ENCODE measurements around the gene SLC16A4. TPM values are rescaled to one million over a fixed set of nuclear protein-coding genes. Genes with fewer than 3 reads are reported as not detected.

The SLC16A4 gene
- total and polyA plus RNA-seq, 2 of the 8 experiments (the other 6 are each of a cell fraction or from before 2014, with no cell fraction given) = 0.30 to 0.43 TPM

DNA sequence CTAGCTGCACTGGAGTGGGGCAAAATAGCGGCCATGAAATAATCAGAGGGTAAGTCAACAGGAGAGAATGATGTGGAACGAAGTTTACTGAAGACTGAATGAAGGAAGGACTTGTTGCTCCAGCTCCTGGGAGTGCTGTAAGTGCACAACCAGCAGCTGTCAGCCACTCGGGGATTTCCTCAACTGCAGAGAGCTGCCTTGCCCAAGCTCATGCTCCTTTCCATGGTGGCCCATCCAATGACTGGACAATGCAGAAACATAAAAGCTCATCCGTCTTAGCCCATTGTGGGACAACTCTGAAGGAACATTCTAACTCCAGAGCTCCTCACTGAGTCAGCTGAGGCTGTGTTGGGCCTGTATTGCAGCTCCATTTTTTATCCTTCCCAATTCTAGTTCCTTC lies 72.8 kb downstream of the SLC16A4 start:
- H3K9me3 ChIP-seq (ENCODE audit: insufficient read depth in 2 of 2, low read depth in 1 of 2, low read length in 1 of 2) = no peaks in the 10 kb centered on the region
- no peak overlapping the region for H2AFZ ChIP-seq (ENCODE audit: low read length)
- H3K23me2 ChIP-seq (ENCODE audit: low read depth, low read length) = no peaks in the 10 kb centered on the region
- TF ChIP-seq ASH2L (IDR thresholded peaks at IDR 0.05; ENCODE audit: low read length) (no peak), SUZ12 (IDR thresholded peaks at IDR 0.05; ENCODE audit: low read length) (no peak), EZH2 (IDR thresholded peaks at IDR 0.05; ENCODE audit: low read depth, low read length, severe bottlenecking) (no peak)
- H4K5ac ChIP-seq (ENCODE audit: insufficient read length, low read depth, low read length) = no peak overlapping the region
- POLR2A ChIA-PET (ENCODE audit: partially characterized antibody) = interaction anchor here (0.8 to 1.6 kb wide), 2 partner anchors 19 to 21 kb away, joined by 4 to 14 read pairs; partner anchors contain the start of gene RBM15
- H3K4ac ChIP-seq (replicated peaks; ENCODE audit: insufficient read length, low read depth, low read length) = no peak overlapping the region
- no peak overlapping the region for H4K91ac ChIP-seq (replicated peaks; ENCODE audit: insufficient read length, low read length)
- FAIRE-seq = no peak
- H3K36me3 ChIP-seq (ENCODE audit: control insufficient read depth in 2 of 4, insufficient read depth in 4 of 4, low read length in 3 of 4) = no peaks in the 10 kb centered on the region
- WGBS, 2 experiments (ENCODE audit: extremely low coverage in 1 of 2, insufficient coverage in 1 of 2, insufficient read length in 1 of 2, insufficient replicate concordance in 2 of 2, low coverage in 1 of 2, low lambda C conversion rate in 2 of 2, missing lambda C conversion rate in 1 of 2) = 89% methylated on average over 4 of the region's 4 CpGs; no CpG with 5 or more reads in 1 of the 2 experiments
- H2BK12ac ChIP-seq (ENCODE audit: low read depth, low read length) = no peak overlapping the region
- H2BK120ac ChIP-seq (replicated peaks; ENCODE audit: low read depth, low read length) = no peak overlapping the region
- H3K79me2 ChIP-seq (ENCODE audit: control insufficient read depth in 1 of 2, insufficient read depth in 2 of 2, low read length in 2 of 2) = no peaks in the 10 kb centered on the region
- no peak overlapping the region for H2AK5ac ChIP-seq (ENCODE audit: low read depth, low read length)
- no peak overlapping the region for H2BK5ac ChIP-seq (ENCODE audit: low read depth, low read length)
- H3K79me1 ChIP-seq (ENCODE audit: low read depth, low read length) = no peaks in the 10 kb centered on the region
- no peak overlapping the region for H2BK20ac ChIP-seq (ENCODE audit: low read length)
- H3K27me3 ChIP-seq (replicated peaks in 1 of 4; ENCODE audit: control insufficient read depth in 3 of 4, extremely low read depth in 1 of 4, insufficient read depth in 3 of 4, low read length in 3 of 4) = no peaks in the 10 kb centered on the region
- H2BK15ac ChIP-seq (ENCODE audit: low read length) = no peak overlapping the region
- CTCF ChIA-PET (ENCODE audit: partially characterized antibody) = interaction anchor here (0.8 to 34.1 kb wide), 17 partner anchors 9 to 178 kb away, joined by 3 to 1001 read pairs (median 4); partner anchors contain the start of genes KCNC4 and RBM15
- no peak overlapping the region for H4K8ac ChIP-seq (ENCODE audit: extremely low read depth, insufficient read depth, low read length)
- no peak overlapping the region for H3K23ac ChIP-seq (ENCODE audit: insufficient read length)
- no peak overlapping the region for H3K4me2 ChIP-seq (ENCODE audit: insufficient read depth in 1 of 2, low read depth in 2 of 2, low read length in 2 of 2)
- H4K20me1 ChIP-seq (replicated peaks in 1 of 2; ENCODE audit: control insufficient read depth in 1 of 2, insufficient read depth in 2 of 2, low read length in 2 of 2) = no peaks in the 10 kb centered on the region
- no peak overlapping the region for H3K4me3 ChIP-seq (ENCODE audit: extremely low read depth in 1 of 4, insufficient read depth in 2 of 4, low read depth in 3 of 4, low read length in 4 of 4)
- H3K18ac ChIP-seq (ENCODE audit: extremely low read depth, low read length) = no peak overlapping the region
- no peak overlapping the region for H3K14ac ChIP-seq (ENCODE audit: insufficient read length)
- H3K27ac ChIP-seq (ENCODE audit: low read depth, low read length) = no peak overlapping the region
- no peak overlapping the region for H3K9ac ChIP-seq (replicated peaks in 1 of 4; ENCODE audit: extremely low read depth in 1 of 4, low read depth in 3 of 4, low read length in 3 of 4)
- no peak overlapping the region for H3K56ac ChIP-seq (replicated peaks; ENCODE audit: insufficient read length, low read depth, low read length)
- H3K4me1 ChIP-seq (replicated peaks in 1 of 4; ENCODE audit: control insufficient read depth in 3 of 4, insufficient read depth in 4 of 4, low read length in 3 of 4) = peaks cover 0 to 2% (median under 1%) of the 10 kb centered on the region in 4 experiments; a peak in 3 of 7 replicates
- DNase-seq (ENCODE audit: low read depth in 1 of 2, low spot score in 2 of 2) = no peak

Measured in H1 (cell line).